Spleen (tissue), 13 donors: ENCODE measurements around the gene SAAL1. TPM values are rescaled to one million over a fixed set of nuclear protein-coding genes. Genes with fewer than 3 reads are reported as not detected.

Experiments used
- DNase-seq: peaks from one replicate; pipeline ENCODE4 v3.0.0-alpha.2; 2020
- H3K27ac ChIP-seq, 8 donors: fragments of 200-600 bp; sonication (generic) in 7 of 8; 1 replicate in 4 of 8; 2 replicates in 4 of 8; pipeline versions ENCODE4 v1.5.0 to v1.8.0; 2016 to 2021; ENCODE audit warnings: inconsistent platforms in 4 of 8, mild to moderate bottlenecking in 4 of 8, moderate library complexity in 1 of 8
- H3K27me3 ChIP-seq, 7 donors: fragments of 200-600 bp; sonication (generic) in 6 of 7; replicated peaks in 1 of 7; 1 replicate in 4 of 7; 2 replicates in 3 of 7; pipeline versions ENCODE4 v1.5.0 to v1.8.0; 2016 to 2021; ENCODE audit warnings: inconsistent platforms in 3 of 7, mild to moderate bottlenecking in 1 of 7
- H3K36me3 ChIP-seq, 6 donors: fragments of 200-600 bp; sonication (generic) in 5 of 6; 1 replicate in 4 of 6; 2 replicates in 2 of 6; pipeline versions ENCODE4 v1.5.0 to v1.8.0; 2016 to 2021; ENCODE audit warnings: inconsistent platforms in 2 of 6
- H3K4me1 ChIP-seq, 6 donors: fragments of 200-600 bp; sonication (generic) in 5 of 6; 1 replicate in 3 of 6; 2 replicates in 3 of 6; pipeline versions ENCODE4 v1.5.0 to v1.8.0; 2016 to 2021; ENCODE audit warnings: inconsistent platforms in 3 of 6
- H3K4me3 ChIP-seq, 8 donors: fragments of 200-600 bp; sonication (generic) in 7 of 8; 1 replicate in 4 of 8; 2 replicates in 4 of 8; pipeline versions ENCODE4 v1.5.0 to v1.8.0; 2016 to 2021; ENCODE audit warnings: inconsistent platforms in 4 of 8, mild to moderate bottlenecking in 4 of 8, moderate library complexity in 2 of 8
- H3K9me3 ChIP-seq, 8 donors: fragments of 200-600 bp; sonication (generic) in 7 of 8; 1 replicate in 4 of 8; 2 replicates in 4 of 8; pipeline versions ENCODE4 v1.5.0 to v1.8.0; 2016 to 2021; ENCODE audit warnings: inconsistent platforms in 4 of 8
- POLR2A ChIP-seq, 3 donors: fragments of 450-650 bp; IDR thresholded peaks; one replicate each; pipeline ENCODE4 v1.5.1; 2017; ENCODE audit warnings: antibody characterized with exemption in 3 of 3, mild to moderate bottlenecking in 1 of 3
- POLR2AphosphoS5 ChIP-seq, 3 donors: sonication (generic); formaldehyde crosslinking; IDR thresholded peaks; one replicate each; pipeline ENCODE4 v1.5.1; 2017; ENCODE audit warnings: antibody characterized with exemption in 3 of 3
- WGBS, 5 donors: extraction: QIAGEN DNeasy Blood & Tissue Kit in 3 of 5; methylation state at CpG; one replicate each; pipeline versions ENCODE4 v1.1.5 to v1.1.7; 2013 to 2018; 5-methylcytosine and 5-hydroxymethylcytosine counted together
- intact Hi-C: fragments of 100-400 bp; cut with DNase I; formaldehyde crosslinking; loops from one replicate; pipeline ENCODE4 v1.15.0; 2023; ENCODE audit warnings: low total_unique reads
- long read RNA-seq, 2 donors: transcript quantifications; one replicate each; lab custom pipeline, GENCODE V29; 2026
- polyA plus RNA-seq, 3 donors: library from polyadenylated mRNA; stranded (reverse); fragments of 200-250 nt; gene quantifications; one replicate each; pipeline ENCODE4 v1.2.1, GENCODE V29; 2013
- total RNA-seq, 7 donors: library from RNA; depleted of rRNA in 3 of 7; stranded (reverse); fragments of >200 nt in 3 of 7; fragmentation: NEBNext Ultra II Directional in 4 of 7; extraction: Animal tissue kit (Norgen Biotek cat#: 25700) in 4 of 7; gene quantifications; one replicate each; pipeline versions ENCODE4 v1.1.0 to v1.2.1, GENCODE V29; 2016 to 2021
- TF ChIP-seq, protein P1 (sequence below), 11 experiments: fragments of 200-600 bp in 7 of 11; fragments of 450-650 bp in 4 of 11; sonication (generic) in 4 of 11; IDR thresholded peaks in 8 of 11; conservative IDR thresholded peaks in 3 of 11; 1 replicate in 7 of 11; 2 replicates in 4 of 11; pipeline versions ENCODE4 v1.4.0 to v1.8.0; 2016 to 2021; ENCODE audit warnings: antibody characterized with exemption in 11 of 11, inconsistent platforms in 4 of 11, mild to moderate bottlenecking in 1 of 11
- donor health status: healthy with polysubstance abuse.
- donor health status: DM: no; HTN: no; CAD: no; lungs with moderate emphysema.
- donor health status: DM: no; HTN: no; CAD: no.
- donor health status: Bipolar disorder and iron deficiency.
- donor health status: healthy.
- donor health status: DM: no; HTN: no; CAD: no.
- donor health status: DM: yes; HTN: yes; CAD: no.

SAAL1 gene
- 10 to 100 TPM; 13.4 to 26.9 (median 15.5) TPM for total RNA-seq
- polyA plus RNA-seq, result 10 to 100 TPM; 12.7 to 17.5 (median 12.9) TPM
- long read RNA-seq, donor 1, partial matches to known transcripts, result 0 of 9 reads
- long read RNA-seq, donor 1, other reads (novel, unspliced or antisense), result 0 of 9 reads
- long read RNA-seq, donor 2, partial matches to known transcripts, result 0 of 6 reads
- long read RNA-seq, donor 2, other reads (novel, unspliced or antisense), result 0 of 6 reads

DNA sequence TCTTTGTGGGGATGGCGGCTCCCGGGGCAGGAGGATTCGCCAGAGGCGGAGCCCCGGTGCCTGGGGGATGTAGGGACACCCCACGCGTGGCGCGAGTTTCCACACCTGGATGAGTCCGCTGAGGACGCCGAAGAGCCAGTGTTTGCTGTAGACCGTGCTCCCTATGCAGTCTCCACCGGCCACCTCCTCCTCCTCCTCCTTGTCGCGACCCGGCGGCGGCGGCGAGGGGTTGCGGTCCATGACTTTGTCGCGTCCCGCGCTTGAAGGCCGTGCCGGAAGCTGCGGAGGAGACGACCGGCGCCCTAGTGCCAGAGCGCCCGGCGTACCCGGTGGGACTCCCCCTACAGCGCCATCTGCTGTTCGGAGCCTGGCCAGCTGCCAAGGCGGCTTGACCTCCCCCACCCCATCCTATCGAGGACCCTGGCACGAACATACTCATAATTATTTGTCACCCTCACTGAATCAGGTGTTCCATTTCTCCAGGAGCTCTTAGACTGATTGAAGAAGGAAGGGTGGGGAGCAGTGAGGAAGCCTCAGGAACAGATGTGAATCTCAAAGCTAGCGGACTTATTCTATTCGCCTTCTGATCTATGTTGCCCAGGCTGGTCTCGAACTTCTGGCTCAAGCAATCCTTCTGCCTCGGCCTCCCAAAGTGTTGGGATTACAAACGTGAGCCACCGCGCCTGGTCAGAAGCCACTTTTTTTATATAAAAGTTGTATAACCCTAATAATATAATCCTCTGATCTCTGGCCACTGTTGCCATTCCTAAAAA is at the start of gene SAAL1:
Gene SAAL1, minus strand, starts transcription at position 281 of the 773 bp plus-strand sequence. Its CDS starts 41 bp downstream, at position 240.
- peak; percentile 97 for DNase-seq
- Histone ChIP-seq H3K27ac (peak within 1 kb of the TSS in 6 of 8 donors; percentile 41 to 83 (median 78)), H3K4me1 (peaks cover 7 to 43% (median 21%) of the 10 kb centered on the region in 6 donors), H3K4me3 (peak within 1 kb of the TSS; percentile 65 to 92 (median 84)), H3K27me3 (peaks cover 0 to 4% (median 0%) of the 10 kb centered on the region in 7 donors), H3K9me3 (no peaks in the 10 kb centered on the region), H3K36me3 (peaks cover 0 to 29% (median 16%) of the 10 kb centered on the region in 6 donors)
- no peak for TF ChIP-seq POLR2A (IDR thresholded peaks at IDR 0.05)
- peak; percentile 92 to 93 (median 93) for TF ChIP-seq POLR2AphosphoS5 (IDR thresholded peaks at IDR 0.05)
- TF ChIP-seq, protein P1, sequence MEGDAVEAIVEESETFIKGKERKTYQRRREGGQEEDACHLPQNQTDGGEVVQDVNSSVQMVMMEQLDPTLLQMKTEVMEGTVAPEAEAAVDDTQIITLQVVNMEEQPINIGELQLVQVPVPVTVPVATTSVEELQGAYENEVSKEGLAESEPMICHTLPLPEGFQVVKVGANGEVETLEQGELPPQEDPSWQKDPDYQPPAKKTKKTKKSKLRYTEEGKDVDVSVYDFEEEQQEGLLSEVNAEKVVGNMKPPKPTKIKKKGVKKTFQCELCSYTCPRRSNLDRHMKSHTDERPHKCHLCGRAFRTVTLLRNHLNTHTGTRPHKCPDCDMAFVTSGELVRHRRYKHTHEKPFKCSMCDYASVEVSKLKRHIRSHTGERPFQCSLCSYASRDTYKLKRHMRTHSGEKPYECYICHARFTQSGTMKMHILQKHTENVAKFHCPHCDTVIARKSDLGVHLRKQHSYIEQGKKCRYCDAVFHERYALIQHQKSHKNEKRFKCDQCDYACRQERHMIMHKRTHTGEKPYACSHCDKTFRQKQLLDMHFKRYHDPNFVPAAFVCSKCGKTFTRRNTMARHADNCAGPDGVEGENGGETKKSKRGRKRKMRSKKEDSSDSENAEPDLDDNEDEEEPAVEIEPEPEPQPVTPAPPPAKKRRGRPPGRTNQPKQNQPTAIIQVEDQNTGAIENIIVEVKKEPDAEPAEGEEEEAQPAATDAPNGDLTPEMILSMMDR (IDR thresholded peaks at IDR 0.05 in 8 of 11, conservative IDR thresholded peaks at IDR 0.05 in 3 of 11), result peak; percentile 40 to 87 (median 75)
- WGBS, 5 donors, result 5 to 13% (median 6%) methylated on average over 21 to 48 of the region's 48 CpGs
- intact Hi-C loops, result loop anchor here (5.0 kb wide), 1 partner anchor 94 kb away; the partner anchor contains the start of gene SERGEF

GRCh38 chr11:18151581-18151980 is 45.7 kb upstream of the SAAL1 start:
- 79 to 91% (median 87%) methylated on average over 3 of the region's 3 CpGs for WGBS, 5 donors
- Histone ChIP-seq H3K27ac (no peak overlapping the region), H3K27me3 (peaks cover 0 to 14% (median 0%) of the 10 kb centered on the region in 7 donors), H3K4me3 (no peak overlapping the region), H3K9me3 (no peaks in the 10 kb centered on the region), H3K36me3 (no peaks in the 10 kb centered on the region), H3K4me1 (no peaks in the 10 kb centered on the region)
- TF ChIP-seq, protein P1 (IDR thresholded peaks at IDR 0.05 in 8 of 11, conservative IDR thresholded peaks at IDR 0.05 in 3 of 11), result no peak
- TF ChIP-seq POLR2A (IDR thresholded peaks at IDR 0.05) (no peak), POLR2AphosphoS5 (IDR thresholded peaks at IDR 0.05) (no peak)
- intact Hi-C loops, result no loop called here
- no peak for DNase-seq

GRCh38 chr11:18145837-18146236 is 40.0 kb upstream of the SAAL1 start:
- no peaks in the 10 kb centered on the region for H3K4me1 ChIP-seq
- H3K9me3 ChIP-seq, result no peaks in the 10 kb centered on the region
- H3K4me3 ChIP-seq, result no peak overlapping the region
- intact Hi-C loops, result no loop called here
- peaks cover 0 to 19% (median 0%) of the 10 kb centered on the region in 7 donors for H3K27me3 ChIP-seq
- TF ChIP-seq POLR2AphosphoS5 (IDR thresholded peaks at IDR 0.05) (no peak), POLR2A (IDR thresholded peaks at IDR 0.05) (no peak)
- TF ChIP-seq, protein P1 (IDR thresholded peaks at IDR 0.05 in 8 of 11, conservative IDR thresholded peaks at IDR 0.05 in 3 of 11), result no peak
- H3K27ac ChIP-seq, result no peak overlapping the region
- no peak for DNase-seq
- WGBS, 5 donors, result 37 to 46% (median 40%) methylated on average over 3 of the region's 3 CpGs
- H3K36me3 ChIP-seq, result no peaks in the 10 kb centered on the region

- no peak for TF ChIP-seq POLR2A (IDR thresholded peaks at IDR 0.05)
- intact Hi-C loops, result no loop called here
- 58 to 79% (median 64%) methylated on average over 2 of the region's 2 CpGs for WGBS, 5 donors
These were observed 39.1 kb upstream of the SAAL1 start for GRCh38 chr11:18145025-18145424.

More at GRCh38 chr11:18145025-18145424, 39.1 kb upstream of the SAAL1 start:
- no peak for DNase-seq
- Histone ChIP-seq H3K9me3 (no peaks in the 10 kb centered on the region), H3K4me3 (no peak overlapping the region), H3K4me1 (no peaks in the 10 kb centered on the region), H3K27me3 (peaks cover 0 to 19% (median 0%) of the 10 kb centered on the region in 7 donors), H3K27ac (no peak overlapping the region), H3K36me3 (no peaks in the 10 kb centered on the region)
